Caki2 (cell line): ENCODE measurements around the gene LGALS7. TPM values are rescaled to one million over a fixed set of nuclear protein-coding genes. Genes with fewer than 3 reads are reported as not detected.
"Not testable (repeated sequence)": the region's sequence is repeated elsewhere in the genome, so short reads cannot be mapped to it uniquely, and the experiment has no call there.

Experiments
- DNase-seq: peaks from one replicate; pipeline ENCODE4 v3.0.0-alpha.2; 2015; ENCODE audit warnings: low read depth
- in situ Hi-C: cut with HindIII; loops from 2 replicates; pipeline ENCODE4 v1.10.0; 2016; ENCODE audit warnings: low sequenced_read_pairs, low pct_unique_long_range_greater_than_20kb, mixed read lengths
- total RNA-seq: library from RNA; depleted of rRNA; stranded (reverse); fragments of >200 nt; shearing (Covaris generic); gene quantifications from 2 replicates; pipeline ENCODE4 v1.2.3, GENCODE V29; 2014; ENCODE audit warnings: low replicate concordance; rRNA removed

Gene LGALS7
- not detected in 2 replicates for total RNA-seq

DNA sequence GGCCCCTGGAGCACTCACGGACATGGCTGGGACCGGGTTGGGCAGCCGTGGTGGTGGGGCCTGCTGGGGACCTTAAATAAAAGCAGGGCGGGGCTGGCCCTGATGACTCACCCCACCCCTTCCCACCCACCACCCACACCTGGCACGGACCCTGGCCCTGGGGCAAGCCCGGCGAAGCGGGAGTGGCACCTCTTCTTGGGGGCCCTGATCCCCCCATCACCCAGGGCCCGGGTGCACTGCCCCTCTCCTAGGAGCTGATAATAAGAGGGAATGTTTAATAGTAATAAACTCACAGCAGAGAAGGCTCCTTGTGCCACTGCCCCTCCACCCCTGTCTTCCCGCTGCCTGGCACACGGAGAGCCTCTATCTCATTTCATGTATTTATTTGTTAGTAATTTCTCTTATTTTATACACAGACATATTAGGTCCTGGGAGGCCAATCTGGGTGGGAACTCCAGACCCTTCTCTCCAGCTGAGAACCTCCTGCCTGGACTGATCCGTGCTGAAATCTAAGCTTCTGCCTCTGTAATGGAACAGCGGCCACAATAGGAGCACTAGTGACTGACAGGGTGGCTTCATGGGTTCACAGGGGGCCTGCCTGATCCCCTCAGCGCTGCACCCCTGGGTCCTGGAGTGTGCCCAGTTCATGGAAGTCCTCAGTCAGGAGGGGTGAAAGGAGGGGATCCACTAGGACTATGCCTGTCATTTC lies at the start of gene LGALS7:
Gene LGALS7 (minus strand): TSS at position 49 of the 709 bp plus-strand sequence. CDS start 25 bp downstream, at position 24.
- DNase-seq, result no peak
- in situ Hi-C loops, result no loop called here

DNA sequence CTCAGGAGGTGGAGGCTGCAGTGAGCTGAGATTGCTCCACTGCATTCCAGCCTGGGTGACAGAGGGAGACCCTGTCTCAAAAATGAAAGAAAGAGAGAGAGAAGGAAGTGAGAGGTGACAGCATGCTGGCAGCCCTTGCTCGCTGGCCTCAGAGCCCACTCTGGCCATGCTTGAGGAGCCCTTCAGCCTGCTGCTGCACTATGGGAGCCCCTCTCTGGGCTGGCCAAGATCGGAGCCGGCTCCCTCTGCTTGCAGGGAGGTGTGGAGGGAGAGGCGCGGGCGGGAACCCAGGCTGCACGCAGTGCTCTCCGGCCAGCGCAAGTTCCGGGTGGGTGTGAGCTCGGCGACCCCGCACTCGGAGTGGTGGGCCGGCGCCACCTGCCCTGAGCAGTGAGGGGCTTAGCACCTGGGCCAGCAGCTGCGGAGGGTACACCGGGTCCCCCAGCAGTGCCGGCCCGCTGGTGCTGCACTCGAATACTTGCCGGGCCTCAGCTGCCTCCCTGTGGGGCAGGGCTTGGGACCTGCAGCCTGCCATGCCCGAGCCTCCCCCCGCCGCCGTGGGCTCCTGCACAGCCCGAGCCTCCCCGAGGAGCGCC lies 48.0 kb upstream of the LGALS7 start:
- DNase-seq, in situ Hi-C loops: not testable (repeated sequence)

DNA sequence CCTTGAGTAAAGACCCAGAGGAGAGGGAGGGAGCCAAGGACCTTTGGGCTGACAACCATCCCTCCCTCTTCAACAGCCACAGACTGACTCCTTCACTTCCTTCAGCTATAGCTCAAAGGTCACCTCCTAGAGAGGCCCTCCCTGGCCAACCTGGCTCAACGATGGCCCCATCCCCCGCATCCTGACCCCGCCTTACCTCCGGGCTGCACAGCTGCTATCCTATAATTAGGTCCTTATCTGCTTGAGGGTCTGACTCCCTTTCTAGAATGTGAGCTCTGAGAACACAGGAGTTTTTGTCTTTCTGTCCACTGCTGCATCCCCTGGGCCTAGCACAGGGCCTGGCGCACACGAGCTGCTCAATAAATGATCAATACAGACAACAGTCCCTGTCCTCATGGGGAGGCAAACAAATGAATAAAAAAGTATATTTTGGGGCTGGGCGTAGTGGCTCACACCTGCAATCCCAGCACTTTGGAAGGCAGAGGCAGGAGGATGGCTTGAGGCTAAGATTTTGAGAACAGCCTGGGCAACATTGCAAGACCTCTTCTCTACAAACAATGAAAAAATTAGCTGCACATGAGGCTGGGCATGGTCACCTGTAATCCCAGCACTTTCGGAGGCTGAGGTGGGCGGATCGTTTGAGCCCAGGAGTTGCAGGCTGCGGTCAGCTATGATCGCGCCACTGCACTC lies 46.1 kb upstream of the LGALS7 start:
- in situ Hi-C loops, result no loop called here

DNA sequence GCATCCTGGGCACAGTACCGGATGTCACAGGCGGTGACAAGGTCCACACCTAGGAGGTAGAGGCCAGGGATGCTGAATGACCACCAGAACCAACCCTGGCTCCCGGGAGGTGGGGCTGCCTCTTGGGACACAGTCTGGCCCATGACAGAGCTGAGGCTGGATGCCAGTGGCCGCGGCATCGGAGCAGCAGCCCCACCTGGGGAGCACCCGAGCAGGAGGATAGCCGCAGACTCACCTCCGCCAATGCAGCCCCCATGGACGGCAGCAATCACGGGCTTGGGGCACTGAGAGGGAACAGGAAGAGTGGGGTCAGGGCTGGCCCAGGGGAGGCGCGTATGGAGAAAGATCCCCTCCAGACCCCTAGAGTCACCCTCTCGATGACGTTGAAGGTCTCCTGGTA lies 43.8 kb upstream of the LGALS7 start:
- in situ Hi-C loops, result no loop called here
- no peak for DNase-seq

More for the DNA sequence above, 46.1 kb upstream of the LGALS7 start:
- DNase-seq, result no peak

DNA sequence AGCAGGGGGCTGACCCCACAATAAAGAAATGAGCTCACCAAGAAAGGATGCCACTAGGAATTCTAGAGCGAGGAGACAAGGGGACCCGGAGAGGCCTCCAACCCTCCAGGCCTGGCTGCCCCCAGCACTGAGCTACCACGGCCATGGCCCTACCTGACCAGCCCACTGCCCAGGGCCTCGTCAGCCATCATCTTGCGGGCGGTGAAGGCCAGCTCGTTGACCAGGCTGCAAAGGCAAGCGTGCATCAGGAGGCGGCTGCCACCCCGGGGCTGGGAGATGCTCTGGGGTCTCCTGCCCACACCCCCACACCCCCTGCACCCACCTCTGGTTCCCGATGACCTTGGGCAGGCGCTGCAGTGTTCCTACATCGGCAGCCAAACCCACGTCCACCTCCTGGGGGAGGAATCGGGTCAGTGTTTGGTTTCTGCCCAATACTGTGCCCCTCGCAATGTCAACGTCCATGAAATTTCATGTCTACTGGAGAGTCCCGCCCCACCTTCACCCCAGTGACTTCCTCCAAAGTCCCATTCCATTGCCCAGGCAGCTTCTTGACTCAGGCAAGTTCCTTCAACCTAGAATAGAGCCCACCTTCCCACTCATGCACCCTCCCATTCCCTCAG lies 42.9 kb upstream of the LGALS7 start:
- DNase-seq, result no peak
- in situ Hi-C loops, result no loop called here

DNA sequence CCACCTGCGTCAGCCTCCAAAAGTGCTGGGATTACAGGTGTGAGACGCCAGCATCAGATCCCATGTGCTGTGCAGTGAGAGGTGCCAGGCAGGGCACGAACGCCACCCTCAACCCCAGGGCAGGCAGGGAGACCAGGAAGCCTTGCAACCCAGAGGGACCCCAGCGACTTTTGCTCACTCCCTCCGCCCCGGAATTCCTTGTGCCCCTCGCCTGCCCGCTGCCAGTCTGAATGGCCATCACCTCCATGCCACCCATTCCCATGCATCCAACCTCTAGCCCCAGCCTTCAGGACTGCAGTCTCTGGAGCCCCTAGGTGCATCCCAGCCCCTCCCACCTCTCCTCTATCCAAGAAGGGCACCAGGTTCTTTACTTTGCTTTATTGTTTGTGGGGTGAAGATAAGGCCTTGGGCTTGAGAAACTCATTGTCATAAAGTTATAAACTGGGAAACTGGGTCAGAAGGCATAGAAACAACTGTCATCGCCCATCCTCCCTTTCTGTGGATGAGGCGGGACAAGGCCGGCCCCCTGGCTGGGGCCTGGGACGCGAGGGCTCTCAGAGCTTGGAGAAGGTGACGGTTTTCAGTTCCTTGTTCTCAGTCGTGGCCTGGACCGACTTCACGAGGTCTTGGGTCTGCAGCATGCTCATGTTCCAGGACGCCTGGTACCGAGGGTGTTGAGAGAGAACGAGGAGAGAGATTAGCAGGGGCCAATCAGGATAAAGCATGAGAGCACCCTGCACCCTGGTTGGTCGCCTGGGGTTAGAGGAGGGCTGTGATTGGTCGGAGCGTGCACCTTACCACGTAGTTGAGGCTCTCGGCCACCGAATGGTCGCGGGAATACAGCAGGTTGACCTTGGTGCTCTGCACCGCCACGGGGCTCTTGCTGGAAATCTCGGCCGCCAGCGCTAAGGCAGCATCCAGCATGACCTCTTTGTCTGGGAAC lies 42.0 kb upstream of the LGALS7 start:
- in situ Hi-C loops, result no loop called here
- no peak for DNase-seq

DNA sequence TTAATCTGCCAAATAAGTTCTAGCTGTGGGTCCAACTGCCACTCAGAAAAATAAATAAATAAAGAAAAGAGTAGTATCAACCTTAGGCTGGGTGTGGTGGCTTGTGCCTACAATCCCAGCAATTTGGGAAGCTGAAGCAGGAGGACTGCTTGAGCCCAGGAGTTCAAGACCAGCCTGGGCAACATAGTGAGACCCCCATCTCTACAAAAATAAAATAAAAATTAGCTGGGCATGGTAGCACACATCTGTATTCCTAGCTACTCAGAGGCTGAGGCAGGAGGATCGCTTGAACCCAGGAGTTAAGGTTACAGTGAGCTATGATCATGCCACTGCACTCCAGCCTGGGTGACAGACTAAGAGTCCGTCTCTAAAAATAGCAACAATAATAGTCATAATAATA lies 40.6 kb upstream of the LGALS7 start:
- in situ Hi-C loops, DNase-seq: not testable (repeated sequence)

DNA sequence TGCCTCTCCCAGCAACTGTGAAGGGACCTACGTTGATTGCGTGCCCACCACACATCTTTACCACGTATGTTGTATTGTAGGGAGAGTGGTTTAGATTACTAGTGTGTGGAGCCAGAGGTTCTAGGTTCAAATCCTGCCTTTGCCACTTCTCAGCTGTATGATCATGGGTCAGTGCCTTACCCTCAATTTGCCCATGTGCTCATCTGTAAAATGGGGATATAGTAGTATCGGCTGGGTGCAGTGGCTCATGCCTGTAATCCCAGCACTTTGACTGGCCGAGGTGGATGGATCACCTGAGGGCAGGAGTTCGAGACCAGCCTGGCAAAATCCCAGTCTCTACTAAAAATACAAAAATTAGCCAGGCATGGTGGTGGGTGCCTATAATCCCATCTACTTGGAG lies 40.0 kb upstream of the LGALS7 start:
- in situ Hi-C loops, result no loop called here
- no peak for DNase-seq

DNA sequence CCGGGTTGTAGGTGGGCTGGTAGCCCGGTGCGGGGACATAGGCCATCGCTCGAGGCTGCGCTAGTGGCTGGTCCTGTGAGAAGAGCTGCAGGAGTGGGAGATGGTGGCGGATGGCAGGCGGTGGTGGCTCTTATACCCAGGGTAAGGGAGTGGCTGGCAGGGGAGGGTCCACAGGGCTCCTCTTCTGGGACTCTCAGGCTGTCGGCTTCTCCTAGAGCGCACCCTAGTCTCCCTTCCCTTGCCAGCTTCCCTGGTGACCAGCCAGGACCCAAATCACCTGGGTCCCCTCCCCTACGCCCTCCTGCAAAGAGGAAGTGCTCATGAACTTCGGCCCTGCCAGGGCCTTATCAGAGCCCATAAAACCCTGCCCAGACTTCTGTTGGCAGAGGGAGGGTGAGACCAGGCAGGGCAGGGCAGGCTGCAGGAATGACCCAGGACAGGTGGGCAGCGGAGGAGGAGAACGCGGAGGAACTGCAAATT lies 39.6 kb upstream of the LGALS7 start, which contains the start of gene LGALS4:
Gene LGALS4 (minus strand): TSS at position 105 of the 480 bp plus-strand sequence. CDS start 59 bp downstream, at position 46.
- in situ Hi-C loops, result no loop called here
- no peak for DNase-seq

DNA sequence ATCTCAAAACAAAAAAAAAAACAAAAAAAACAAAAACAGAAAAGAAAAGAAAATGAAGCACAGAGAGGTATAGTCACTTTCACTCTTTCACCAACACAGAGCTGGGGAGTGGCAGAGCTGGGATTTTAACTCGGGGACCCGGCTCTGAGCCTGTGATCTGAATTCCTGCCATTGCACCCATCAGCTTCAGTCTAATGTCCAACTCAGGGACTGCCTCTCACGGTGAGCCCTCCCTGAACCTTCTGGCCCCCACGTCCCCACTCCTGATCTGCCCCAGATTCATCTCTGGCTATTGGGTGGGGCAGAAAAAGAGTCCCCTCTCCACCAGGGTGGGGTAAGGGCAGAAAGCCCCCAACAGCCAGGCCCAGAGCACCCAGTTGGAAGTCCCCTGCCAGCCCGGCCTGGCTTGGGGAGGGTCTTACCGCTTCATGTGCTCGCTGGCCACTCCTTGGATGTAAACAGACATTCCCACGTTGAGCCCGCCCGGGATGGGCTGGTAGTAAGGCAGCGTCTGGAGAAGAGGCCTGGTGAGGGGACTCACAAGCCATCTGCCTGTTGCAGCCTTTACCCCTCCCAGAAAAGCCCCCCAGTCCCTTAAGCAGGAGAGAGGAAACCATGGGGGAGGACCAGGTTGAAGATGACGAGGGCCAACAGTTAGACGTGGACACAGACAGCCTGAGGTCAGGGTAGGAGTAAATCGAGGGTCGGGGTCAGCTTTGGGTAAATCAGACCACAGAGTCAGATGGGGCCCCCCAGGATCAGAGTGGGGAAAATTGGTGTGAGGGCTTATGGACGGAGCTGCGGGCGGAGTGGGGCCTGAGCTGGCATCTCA lies 38.9 kb upstream of the LGALS7 start:
- in situ Hi-C loops, result no loop called here
- no peak for DNase-seq

DNA sequence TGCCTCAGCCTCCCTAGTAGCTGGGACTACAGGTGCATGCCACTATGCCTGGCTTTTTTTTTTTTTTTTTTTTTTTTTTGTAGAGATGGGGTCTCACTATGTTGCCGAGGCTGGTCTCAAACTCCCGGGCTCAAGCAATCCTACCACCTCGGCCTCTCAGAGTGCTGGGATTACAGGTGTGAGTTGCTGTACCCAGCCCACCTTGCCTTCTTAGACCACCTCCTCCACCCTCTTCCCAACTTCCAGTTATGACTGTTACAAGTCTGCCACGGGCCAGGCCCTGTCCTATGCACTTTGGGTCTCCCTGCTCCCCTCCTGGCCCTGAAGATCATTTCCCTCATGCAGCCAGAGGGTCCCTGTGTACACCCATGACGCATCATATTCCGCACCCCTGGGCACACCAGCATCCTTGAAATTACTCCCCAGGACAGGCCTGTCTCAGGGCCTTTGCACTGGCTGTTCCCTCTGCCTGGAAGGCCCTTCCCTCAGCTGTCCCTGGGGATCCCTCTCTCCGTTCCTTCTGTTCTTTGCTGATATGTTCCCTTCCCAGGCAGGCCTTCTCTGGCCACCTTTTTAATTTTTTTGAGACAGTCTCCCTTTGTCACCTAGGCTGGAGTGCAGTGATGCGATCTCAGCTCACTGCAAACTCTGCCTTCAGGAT lies 36.4 kb upstream of the LGALS7 start:
- in situ Hi-C loops, result no loop called here
- DNase-seq, result no peak

DNA sequence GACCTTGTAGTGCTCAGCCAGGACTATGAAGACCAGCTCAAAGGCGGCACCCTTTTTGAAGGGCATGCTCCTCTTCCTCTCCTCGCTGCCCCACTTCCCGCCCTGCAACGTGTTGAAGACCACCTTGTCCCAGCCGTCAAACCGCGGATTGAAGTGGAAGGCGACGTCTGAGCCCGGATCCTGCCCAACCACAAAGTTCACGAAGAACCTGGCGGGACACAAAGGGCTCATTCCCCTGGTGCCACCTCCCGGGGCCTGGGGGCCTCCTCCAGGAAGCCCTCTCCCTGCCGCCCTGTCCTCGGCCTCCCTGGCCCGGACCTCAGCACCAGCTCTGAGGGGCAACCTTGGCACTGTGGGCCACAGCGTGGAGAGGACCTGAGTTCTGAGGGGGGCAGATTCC lies 35.4 kb upstream of the LGALS7 start:
- in situ Hi-C loops, result no loop called here
- DNase-seq, result no peak

DNA sequence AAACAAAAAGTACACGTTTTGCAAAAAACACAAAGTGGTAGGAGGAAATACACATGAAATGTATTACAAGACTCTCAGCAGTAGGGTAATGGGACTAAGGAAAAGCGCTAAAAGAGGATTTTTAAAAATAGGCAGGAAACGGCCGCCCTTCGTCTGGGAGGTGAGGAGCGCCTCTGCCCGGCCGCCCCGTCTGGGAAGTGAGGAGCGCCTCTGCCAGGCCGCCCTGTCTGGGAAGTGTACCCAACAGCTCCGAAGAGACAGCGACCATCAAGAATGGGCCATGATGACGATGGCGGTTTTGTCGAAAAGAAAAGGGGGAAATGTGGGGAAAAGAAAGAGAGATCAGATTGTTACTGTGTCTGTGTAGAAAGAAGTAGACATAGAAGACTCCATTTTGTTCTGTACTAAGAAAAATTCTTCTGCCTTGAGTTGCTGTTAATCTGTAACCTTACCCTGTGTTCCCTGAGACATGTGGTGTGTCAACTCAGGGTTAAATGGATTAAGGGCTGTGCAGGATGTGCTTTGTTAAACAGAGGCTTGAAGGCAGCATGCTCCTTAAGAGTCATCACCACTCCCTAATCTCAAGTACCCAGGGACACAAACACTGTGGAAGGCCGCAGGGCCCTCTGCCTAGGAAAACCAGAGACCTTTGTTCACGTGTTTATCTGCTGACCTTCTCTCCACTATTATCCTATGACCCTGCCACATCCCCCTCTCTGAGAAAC lies 34.2 kb upstream of the LGALS7 start:
- in situ Hi-C loops, result not testable (repeated sequence)
- peak; percentile 68 for DNase-seq

DNA sequence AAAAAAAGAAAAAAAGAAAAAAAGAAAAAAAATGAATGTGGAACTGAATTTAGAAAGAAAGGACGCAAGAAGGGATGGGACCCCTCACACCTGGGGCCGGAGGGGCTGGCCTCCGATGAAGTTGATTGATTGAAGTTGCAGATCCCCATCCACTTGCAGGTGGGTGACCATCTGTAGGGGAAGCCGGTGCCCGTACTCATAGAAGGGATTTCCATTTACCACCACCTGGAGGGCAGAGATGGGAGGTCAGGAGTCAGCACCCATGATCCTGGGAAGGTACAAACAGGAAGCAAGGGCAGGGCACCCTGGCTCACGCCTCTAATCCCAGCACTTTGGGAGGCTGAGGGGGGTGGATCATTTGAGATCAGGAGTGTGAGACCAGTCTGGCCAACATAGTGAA lies 33.1 kb upstream of the LGALS7 start:
- in situ Hi-C loops, result no loop called here
- no peak for DNase-seq

DNA sequence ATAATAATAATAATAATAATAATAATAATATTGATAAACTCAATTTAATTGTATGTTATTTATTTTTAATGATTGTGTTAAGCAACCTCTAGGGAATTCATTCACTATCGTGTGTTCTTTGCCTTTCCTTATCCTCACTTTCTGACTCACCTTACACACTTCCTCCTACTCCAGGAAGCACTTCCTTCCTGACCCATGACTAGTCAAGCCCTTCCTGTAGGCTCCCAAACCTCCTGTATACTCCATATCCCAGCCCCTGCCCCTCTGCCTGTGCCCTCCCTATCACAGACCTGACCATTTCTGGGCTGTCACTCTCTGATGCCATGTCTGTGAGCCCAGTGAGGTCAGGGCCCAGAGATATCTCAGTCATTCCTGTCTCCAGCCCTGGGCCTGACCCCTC lies 31.9 kb upstream of the LGALS7 start:
- no peak for DNase-seq
- in situ Hi-C loops, result no loop called here

DNA sequence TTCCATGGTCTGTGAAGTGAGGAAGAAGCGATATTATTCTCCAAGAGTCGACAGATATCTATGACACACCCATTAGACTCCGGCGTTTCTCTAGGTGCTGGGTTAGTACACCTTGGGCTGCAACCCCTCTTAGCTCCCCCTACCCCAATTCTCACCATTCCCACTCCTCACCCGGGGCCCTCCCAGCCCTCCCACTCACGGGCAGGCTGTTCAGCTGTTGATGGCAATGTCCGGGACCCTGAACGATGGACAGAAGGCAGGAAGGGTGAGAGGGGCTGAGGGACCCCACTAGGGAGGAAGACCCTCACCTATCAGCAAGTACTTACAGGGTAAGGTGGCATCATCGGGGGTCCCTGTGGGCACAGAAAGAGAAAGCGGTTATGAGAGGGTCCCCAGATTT lies 30.2 kb upstream of the LGALS7 start:
- in situ Hi-C loops, result no loop called here
- DNase-seq, result no peak
